H1 (cell line): ENCODE results near the gene CTNNBL1.

Source experiments
- GTF2F1 ChIP-seq: IDR thresholded peaks from 2 replicates; pipeline ENCODE4 v1.6.1; 2012; ENCODE audit warnings: low read depth, low read length, improper control_type of control experiment, borderline replicate concordance
- HDAC2 ChIP-seq, 2 experiments: fragments of 300-600 bp in 1 of 2; sonication (generic) in 1 of 2; IDR thresholded peaks; 2 replicates each; pipeline ENCODE4 v1.6.1; 2011 to 2012; ENCODE audit warnings: low read depth in 2 of 2, low read length in 2 of 2, mild to moderate bottlenecking in 2 of 2, moderate library complexity in 2 of 2, borderline replicate concordance in 1 of 2, inconsistent platforms in 1 of 2
- POLR2A ChIP-seq, 2 experiments: IDR thresholded peaks; 1 replicate in 1 of 2; 2 replicates in 1 of 2; pipeline ENCODE4 v1.6.1; 2011; ENCODE audit warnings: low read depth in 2 of 2, low read length in 2 of 2, mild to moderate bottlenecking in 2 of 2; ENCODE audit errors: control extremely low read depth in 1 of 2
- POLR2AphosphoS5 ChIP-seq: IDR thresholded peaks from 2 replicates; pipeline ENCODE4 v1.6.1; 2011; ENCODE audit warnings: low read depth, low read length
- TAF7 ChIP-seq: optimal IDR thresholded peaks from 2 replicates; pipeline ENCODE3; 2011; ENCODE audit warnings: low read depth, mild to moderate bottlenecking, inconsistent platforms, low read length, moderate library complexity, borderline replicate concordance
- YY1 ChIP-seq: IDR thresholded peaks from 2 replicates; pipeline ENCODE4 v1.6.1; 2011; ENCODE audit warnings: low read depth, mild to moderate bottlenecking, low read length
- TF ChIP-seq, protein P1 (sequence below), 3 experiments: IDR thresholded peaks; 1 replicate in 2 of 3; 2 replicates in 1 of 3; pipeline versions ENCODE4 v1.5.1 to v1.6.1; 2011; ENCODE audit warnings: low read length in 3 of 3, mild to moderate bottlenecking in 3 of 3, inconsistent platforms in 2 of 3, low read depth in 1 of 3, moderate library complexity in 1 of 3; ENCODE audit not compliant: insufficient read depth in 1 of 3; ENCODE audit errors: control extremely low read depth in 1 of 3

DNA sequence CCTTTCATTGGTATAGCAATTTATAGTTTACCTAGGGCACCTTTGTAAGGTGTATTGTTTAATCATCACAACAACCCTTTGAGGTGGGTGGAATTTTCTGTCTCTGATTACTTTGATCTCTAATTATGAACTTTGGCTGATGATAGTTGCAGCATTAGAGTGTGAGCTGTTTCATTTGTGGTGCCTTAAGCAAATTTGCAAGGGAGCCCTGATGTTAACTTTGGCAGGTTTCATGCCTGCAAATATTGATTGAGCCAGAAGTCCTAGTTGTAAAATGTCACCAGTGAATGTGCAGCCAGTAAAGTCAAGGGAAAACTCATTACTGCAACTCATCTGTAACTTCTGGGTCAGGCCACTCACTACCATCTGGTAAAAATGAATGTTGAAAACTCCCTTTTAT is 29.8 kb downstream of the CTNNBL1 start:
- no peak for TF ChIP-seq YY1
- no peak for TF ChIP-seq POLR2A (IDR thresholded peaks at IDR 0.05; ENCODE audit: control extremely low read depth in 1 of 2, low read depth in 2 of 2, low read length in 2 of 2)
- no peak for TF ChIP-seq GTF2F1
- no peak for TF ChIP-seq POLR2AphosphoS5
- TF ChIP-seq, protein P1, sequence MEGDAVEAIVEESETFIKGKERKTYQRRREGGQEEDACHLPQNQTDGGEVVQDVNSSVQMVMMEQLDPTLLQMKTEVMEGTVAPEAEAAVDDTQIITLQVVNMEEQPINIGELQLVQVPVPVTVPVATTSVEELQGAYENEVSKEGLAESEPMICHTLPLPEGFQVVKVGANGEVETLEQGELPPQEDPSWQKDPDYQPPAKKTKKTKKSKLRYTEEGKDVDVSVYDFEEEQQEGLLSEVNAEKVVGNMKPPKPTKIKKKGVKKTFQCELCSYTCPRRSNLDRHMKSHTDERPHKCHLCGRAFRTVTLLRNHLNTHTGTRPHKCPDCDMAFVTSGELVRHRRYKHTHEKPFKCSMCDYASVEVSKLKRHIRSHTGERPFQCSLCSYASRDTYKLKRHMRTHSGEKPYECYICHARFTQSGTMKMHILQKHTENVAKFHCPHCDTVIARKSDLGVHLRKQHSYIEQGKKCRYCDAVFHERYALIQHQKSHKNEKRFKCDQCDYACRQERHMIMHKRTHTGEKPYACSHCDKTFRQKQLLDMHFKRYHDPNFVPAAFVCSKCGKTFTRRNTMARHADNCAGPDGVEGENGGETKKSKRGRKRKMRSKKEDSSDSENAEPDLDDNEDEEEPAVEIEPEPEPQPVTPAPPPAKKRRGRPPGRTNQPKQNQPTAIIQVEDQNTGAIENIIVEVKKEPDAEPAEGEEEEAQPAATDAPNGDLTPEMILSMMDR (IDR thresholded peaks at IDR 0.05; ENCODE audit: control extremely low read depth in 1 of 3, insufficient read depth in 1 of 3, low read depth in 1 of 3, low read length in 3 of 3) = no peak
- no peak for TF ChIP-seq HDAC2 (IDR thresholded peaks at IDR 0.05; ENCODE audit: borderline replicate concordance in 1 of 2, low read depth in 2 of 2, low read length in 2 of 2)
- TF ChIP-seq TAF7 = no peak
